MCF 10A (cell line): ENCODE measurements around the gene GMPR. TPM values are rescaled to one million over a fixed set of nuclear protein-coding genes. Genes with fewer than 3 reads are reported as not detected.

Experiments used
- BruUV-seq: library from RNA; stranded (reverse); fragments of 400-500 nt; replicated peaks from 2 replicates; lab custom pipeline; 2021; lab: Mats Ljungman, UMichigan
- CTCF ChIA-PET: fragments of 300-600 bp; sonication (Branson Sonifier 250); formaldehyde crosslinking; extraction: SDS; loops from one replicate; lab custom pipeline; 2021; ENCODE audit warnings: antibody characterized with exemption, inconsistent platforms; lab: Yijun Ruan, JAX
- POLR2A ChIA-PET: fragments of 300-600, 350-650 bp; sonication (Branson Sonifier 250); formaldehyde crosslinking; extraction: SDS; loops from one replicate; lab custom pipeline; 2020; ENCODE audit warnings: antibody characterized with exemption, inconsistent platforms; lab: Yijun Ruan, JAX
- DNase-seq: peaks from one replicate; pipeline ENCODE4 v3.0.0-alpha.2; 2018; ENCODE audit not compliant: unreplicated experiment
- H3K27ac Mint-ChIP-seq: one replicate; pipeline ENCODE4 v1.8.0; 2022; ENCODE audit warnings: mild to moderate bottlenecking, low read depth, mixed read lengths; ENCODE audit not compliant: unreplicated experiment
- H3K27me3 Mint-ChIP-seq: one replicate; pipeline ENCODE4 v1.8.0; 2022; ENCODE audit warnings: mixed read lengths; ENCODE audit not compliant: insufficient read depth, unreplicated experiment
- H3K36me3 Mint-ChIP-seq: one replicate; pipeline ENCODE4 v1.8.0; 2022; ENCODE audit warnings: mild to moderate bottlenecking, moderate library complexity, mixed read lengths; ENCODE audit not compliant: insufficient read depth, unreplicated experiment
- H3K4me1 Mint-ChIP-seq: one replicate; pipeline ENCODE4 v1.8.0; 2022; ENCODE audit warnings: mixed read lengths; ENCODE audit not compliant: insufficient read depth, unreplicated experiment
- H3K4me3 Mint-ChIP-seq: one replicate; pipeline ENCODE4 v1.8.0; 2022; ENCODE audit warnings: mild to moderate bottlenecking, moderate library complexity, mixed read lengths; ENCODE audit not compliant: unreplicated experiment
- H3K9me3 Mint-ChIP-seq: one replicate; pipeline ENCODE4 v1.8.0; 2022; ENCODE audit warnings: mixed read lengths; ENCODE audit not compliant: unreplicated experiment
- CTCF ChIP-seq: fragments of 200-600 bp; IDR thresholded peaks from one replicate; pipeline ENCODE4 v1.8.0; 2022; ENCODE audit warnings: antibody characterized with exemption, mild to moderate bottlenecking; ENCODE audit not compliant: unreplicated experiment
- intact Hi-C: fragments of 100-400 bp; cut with micrococcal nuclease; formaldehyde crosslinking; loops from 2 replicates; pipeline ENCODE4 v1.14.1; 2022
- total RNA-seq: library from RNA; stranded (reverse); gene quantifications from 2 replicates; pipeline ENCODE4 v1.2.3, GENCODE V29; 2022

The GMPR gene
- total RNA-seq, 1 experiment from 2014 or later: 3.0 TPM

- H3K36me3 Mint-ChIP-seq: no peaks in the 10 kb centered on the region
- BruUV-seq: no TSS peak
- no peak for TF ChIP-seq CTCF
- no peaks in the 10 kb centered on the region for H3K9me3 Mint-ChIP-seq
- intact Hi-C loops: no loop called here
- no peak for DNase-seq
- peak overlapping the region; percentile 33 for H3K4me3 Mint-ChIP-seq
- POLR2A ChIA-PET: no interaction called here
- H3K27ac Mint-ChIP-seq: no peak overlapping the region
- H3K4me1 Mint-ChIP-seq: no peaks in the 10 kb centered on the region
- no peaks in the 10 kb centered on the region for H3K27me3 Mint-ChIP-seq
- CTCF ChIA-PET: interaction anchor here (0.6 to 2.4 kb wide), 7 partner anchors 9 to 505 kb away, joined by 3 to 13 read pairs (median 4); no protein-coding TSS in a partner anchor
Observed at GRCh38 chr6:16196984-16197546, 41.3 kb upstream of the GMPR start.

- ChIA-PET POLR2A (no interaction called here), CTCF (interaction anchor here (0.8 to 2.4 kb wide), 4 partner anchors 8 to 533 kb away, joined by 4 to 13 read pairs (median 8); no protein-coding TSS in a partner anchor)
- DNase-seq: no peak
- H3K27ac Mint-ChIP-seq: no peak overlapping the region
- BruUV-seq: no TSS peak
- H3K36me3 Mint-ChIP-seq: no peaks in the 10 kb centered on the region
- H3K4me1 Mint-ChIP-seq: no peaks in the 10 kb centered on the region
- no peaks in the 10 kb centered on the region for H3K9me3 Mint-ChIP-seq
- TF ChIP-seq CTCF: no peak
- intact Hi-C loops: no loop called here
- H3K4me3 Mint-ChIP-seq: no peak overlapping the region
- no peaks in the 10 kb centered on the region for H3K27me3 Mint-ChIP-seq
Observed at GRCh38 chr6:16198061-16198705, 40.2 kb upstream of the GMPR start.

- intact Hi-C loops: no loop called here
- Mint-ChIP-seq H3K27ac (no peak overlapping the region), H3K9me3 (no peaks in the 10 kb centered on the region), H3K27me3 (no peaks in the 10 kb centered on the region), H3K36me3 (no peaks in the 10 kb centered on the region), H3K4me3 (no peak overlapping the region), H3K4me1 (no peaks in the 10 kb centered on the region)
- ChIA-PET POLR2A (interaction anchor here (0.6 to 1.5 kb wide), 3 partner anchors 9 to 73 kb away, joined by 3 read pairs; partner anchors contain the start of gene MYLIP), CTCF (no interaction called here)
- DNase-seq: no peak
- TF ChIP-seq CTCF: no peak
- no TSS peak for BruUV-seq
Observed at GRCh38 chr6:16199804-16200203, 38.6 kb upstream of the GMPR start.

- H3K4me1 Mint-ChIP-seq: no peaks in the 10 kb centered on the region
Observed at GRCh38 chr6:16200321-16200883, 38.0 kb upstream of the GMPR start.

More at GRCh38 chr6:16200321-16200883, 38.0 kb upstream of the GMPR start:
- no peaks in the 10 kb centered on the region for H3K36me3 Mint-ChIP-seq
- TF ChIP-seq CTCF: no peak
- POLR2A ChIA-PET: interaction anchor here (0.6 to 1.5 kb wide), 3 partner anchors 9 to 73 kb away, joined by 3 read pairs; partner anchors contain the start of gene MYLIP
- no peak overlapping the region for H3K4me3 Mint-ChIP-seq
- CTCF ChIA-PET: interaction anchor here (1.0 kb wide), 1 partner anchor 72 kb away, joined by 5 read pairs; the partner anchor contains the start of gene MYLIP
- no peaks in the 10 kb centered on the region for H3K27me3 Mint-ChIP-seq
- no peak for DNase-seq
- H3K27ac Mint-ChIP-seq: no peak overlapping the region
- intact Hi-C loops: no loop called here
- BruUV-seq: no TSS peak
- no peaks in the 10 kb centered on the region for H3K9me3 Mint-ChIP-seq
